Fibroblast of mammary gland (primary cell): Measurements from ENCODE around the gene BRAT1.

Experiments
- DNase-seq: peaks from one replicate; pipeline ENCODE4 v3.0.0-alpha.2; 2010; ENCODE audit warnings: low read depth
- H3K4me3 ChIP-seq: 2 replicates; pipeline ENCODE4 v1.5.1; 2011; ENCODE audit warnings: low read depth, mild to moderate bottlenecking, low read length, moderate library complexity; ENCODE audit not compliant: control insufficient read depth
- CTCF ChIP-seq: conservative IDR thresholded peaks from 2 replicates; pipeline ENCODE4 v1.5.1; 2011; ENCODE audit warnings: low read depth, low read length, inconsistent platforms; ENCODE audit not compliant: control insufficient read depth, insufficient read depth

BRAT1 gene

GRCh38 chr7:2518737-2519118 lies 36.6 kb downstream of the BRAT1 start:
- DNase-seq: no peak
- TF ChIP-seq CTCF: no peak
- peak overlapping the region; percentile 34 for H3K4me3 ChIP-seq

- no peak overlapping the region for H3K4me3 ChIP-seq
- TF ChIP-seq CTCF: no peak
- DNase-seq: peak; percentile 60
These were observed 37.4 kb downstream of the BRAT1 start for GRCh38 chr7:2517678-2518507.

- DNase-seq: peak; percentile 88
- no peak overlapping the region for H3K4me3 ChIP-seq
- TF ChIP-seq CTCF: no peak
These were observed 38.3 kb downstream of the BRAT1 start for GRCh38 chr7:2517026-2517425.

GRCh38 chr7:2516194-2516555 lies 39.1 kb downstream of the BRAT1 start:
- DNase-seq: peak; percentile 19
- no peak for TF ChIP-seq CTCF

GRCh38 chr7:2515424-2516193 lies 39.7 kb downstream of the BRAT1 start:
- H3K4me3 ChIP-seq: no peak overlapping the region
- no peak for TF ChIP-seq CTCF
- DNase-seq: no peak

More at GRCh38 chr7:2516194-2516555, 39.1 kb downstream of the BRAT1 start:
- H3K4me3 ChIP-seq: no peak overlapping the region

GRCh38 chr7:2514473-2515423 lies 40.6 kb downstream of the BRAT1 start:
- H3K4me3 ChIP-seq: no peak overlapping the region
- DNase-seq: no peak
- TF ChIP-seq CTCF: no peak
